HG02588 (cell line): ENCODE results near the gene SPINK8.
"Not testable (repeated sequence)": the region's sequence is repeated elsewhere in the genome, so short reads cannot be mapped to it uniquely, and the experiment has no call there.

ENCODE experiments used
- ATAC-seq: cut with Tn5 transposase; IDR thresholded peaks from one replicate; pipeline ENCODE4 v1.9.1; 2021; ENCODE audit warnings: mild to moderate bottlenecking, moderate library complexity; ENCODE audit not compliant: unreplicated experiment

The SPINK8 gene

GRCh38 chr3:48331706-48332435, 1.6 kb downstream of the SPINK8 start:
- not testable (repeated sequence) for ATAC-seq

GRCh38 chr3:48320996-48321395, 12.5 kb downstream of the SPINK8 start:
- no peak for ATAC-seq

- no peak for ATAC-seq
These were observed 14.6 kb downstream of the SPINK8 start for GRCh38 chr3:48318713-48319468.

- ATAC-seq: no peak
These were observed 18.9 kb downstream of the SPINK8 start for GRCh38 chr3:48314542-48314941.

- ATAC-seq: no peak
These were observed 26.5 kb downstream of the SPINK8 start for GRCh38 chr3:48306860-48307530.

- ATAC-seq: no peak
These were observed 27.2 kb downstream of the SPINK8 start for GRCh38 chr3:48306290-48306689.

- no peak for ATAC-seq
These were observed 28.1 kb downstream of the SPINK8 start for GRCh38 chr3:48305396-48305795.

- no peak for ATAC-seq
These were observed 30.4 kb downstream of the SPINK8 start for GRCh38 chr3:48303021-48303420.

GRCh38 chr3:48301800-48302166, 31.7 kb downstream of the SPINK8 start:
- ATAC-seq: no peak

- peak; percentile 77 for ATAC-seq
These were observed 32.3 kb downstream of the SPINK8 start, which contains the start of gene NME6 for GRCh38 chr3:48301020-48301799. Gene NME6, minus strand, starts transcription at chr3:48301367.

- no peak for ATAC-seq
These were observed 33.4 kb downstream of the SPINK8 start for GRCh38 chr3:48299746-48300712.

GRCh38 chr3:48297111-48297810, 36.2 kb downstream of the SPINK8 start:
- no peak for ATAC-seq

- ATAC-seq: no peak
These were observed 36.8 kb downstream of the SPINK8 start for GRCh38 chr3:48296699-48297098.

- no peak for ATAC-seq
These were observed 38.7 kb downstream of the SPINK8 start for GRCh38 chr3:48294611-48295263.

GRCh38 chr3:48289659-48290058, 43.8 kb downstream of the SPINK8 start:
- no peak for ATAC-seq

GRCh38 chr3:48287034-48287433, 46.4 kb downstream of the SPINK8 start:
- no peak for ATAC-seq

- no peak for ATAC-seq
These were observed 47.2 kb downstream of the SPINK8 start for GRCh38 chr3:48286308-48286707.

- ATAC-seq: no peak
These were observed 47.8 kb downstream of the SPINK8 start for GRCh38 chr3:48285675-48286074.

GRCh38 chr3:48285132-48285531, 48.3 kb downstream of the SPINK8 start:
- ATAC-seq: no peak
